Activated CD4-positive, alpha-beta T cell treated with anti-CD3 and anti-CD28 coated beads for 1 hour (primary cell): ENCODE measurements around the gene ATRIP.

Experiments
- DNase-seq: peaks from one replicate; pipeline ENCODE4 v3.0.0-alpha.2; 2020

ATRIP gene

GRCh38 chr3:48425281-48425812 lies 21.2 kb upstream of the ATRIP start:
- DNase-seq = no peak

- DNase-seq = no peak
Observed at GRCh38 chr3:48426401-48426909, 20.1 kb upstream of the ATRIP start.

GRCh38 chr3:48426944-48427629 lies 19.4 kb upstream of the ATRIP start:
- DNase-seq = no peak

GRCh38 chr3:48427630-48427962 lies 18.9 kb upstream of the ATRIP start:
- DNase-seq = no peak

- DNase-seq = no peak
Observed at GRCh38 chr3:48428088-48428571, 18.4 kb upstream of the ATRIP start.

DNA sequence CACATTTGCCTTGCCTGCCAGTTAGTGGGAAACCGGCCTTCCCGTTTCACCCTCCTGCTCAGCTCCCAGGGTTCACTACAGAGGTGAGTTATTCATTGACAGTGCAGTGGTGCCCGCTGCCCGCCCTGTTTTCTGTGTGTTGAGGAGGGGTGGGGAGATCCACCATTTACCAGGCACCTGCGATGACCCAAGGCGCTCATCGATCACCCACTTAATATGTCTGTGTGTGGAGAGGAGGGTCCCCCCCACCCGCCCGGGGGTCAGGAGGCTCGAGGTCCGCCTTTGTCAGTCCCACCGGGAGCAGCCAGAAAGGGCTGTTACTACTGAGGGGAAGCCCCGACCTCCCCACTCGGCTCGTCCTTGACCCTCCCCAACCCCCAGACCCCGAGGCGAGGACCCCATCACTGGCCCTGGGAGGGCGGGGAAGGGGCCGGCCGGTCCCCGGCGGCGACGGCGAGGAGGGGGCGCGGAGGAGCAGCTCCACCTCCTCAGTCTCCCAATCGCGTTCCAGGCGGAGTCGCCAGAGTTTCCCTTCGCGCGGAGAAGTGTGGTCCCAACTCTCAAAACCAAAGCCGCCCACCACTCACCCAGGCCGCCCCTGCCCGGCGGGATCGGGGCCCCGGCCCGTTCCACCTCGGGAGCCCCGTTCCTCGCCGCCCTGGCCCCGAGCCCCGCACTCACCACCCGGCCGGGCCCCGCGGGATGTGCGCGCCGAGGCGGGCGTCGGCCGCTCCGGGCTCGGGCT lies 17.8 kb upstream of the ATRIP start:
- DNase-seq = no peak

DNA sequence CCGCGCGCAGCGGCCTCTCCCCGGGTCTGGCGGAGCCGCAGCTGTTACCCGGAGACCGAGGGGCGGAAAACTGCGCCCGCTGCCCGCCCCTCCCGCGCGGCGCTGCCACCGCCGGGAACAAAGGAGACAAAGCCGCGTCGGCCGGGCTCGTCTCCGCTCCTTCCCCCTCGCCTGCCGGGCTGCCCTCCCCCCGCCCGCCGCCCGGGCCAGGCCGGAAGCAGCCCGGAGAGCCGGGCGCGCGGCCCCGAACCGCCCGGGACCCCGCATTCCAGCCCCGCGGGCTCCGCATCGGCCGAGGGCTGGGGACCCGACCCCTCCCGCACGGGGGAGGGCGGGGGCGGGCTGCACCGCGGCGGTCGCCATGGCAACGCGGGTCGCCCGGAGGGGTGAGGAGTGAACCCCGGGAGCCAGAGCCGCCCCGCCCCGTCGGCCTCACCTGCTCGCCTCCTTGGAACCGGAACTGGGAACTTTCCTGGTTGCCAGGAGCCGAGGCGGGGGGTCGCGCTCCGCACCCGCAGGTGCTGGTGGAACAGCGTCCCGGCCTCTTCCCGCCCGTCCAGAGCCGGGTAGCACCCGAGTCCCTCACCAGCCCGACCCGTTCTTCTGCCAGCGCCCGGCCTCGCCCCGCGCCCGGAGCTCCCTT lies 17.1 kb upstream of the ATRIP start:
- peak; percentile 58 for DNase-seq

- DNase-seq = no peak
Observed at GRCh38 chr3:48429960-48430707, 16.4 kb upstream of the ATRIP start, which contains the start of gene PLXNB1. TSS of gene PLXNB1 (minus strand) at chr3:48430086. CDS start at chr3:48424611, 5,475 bp downstream.

DNA sequence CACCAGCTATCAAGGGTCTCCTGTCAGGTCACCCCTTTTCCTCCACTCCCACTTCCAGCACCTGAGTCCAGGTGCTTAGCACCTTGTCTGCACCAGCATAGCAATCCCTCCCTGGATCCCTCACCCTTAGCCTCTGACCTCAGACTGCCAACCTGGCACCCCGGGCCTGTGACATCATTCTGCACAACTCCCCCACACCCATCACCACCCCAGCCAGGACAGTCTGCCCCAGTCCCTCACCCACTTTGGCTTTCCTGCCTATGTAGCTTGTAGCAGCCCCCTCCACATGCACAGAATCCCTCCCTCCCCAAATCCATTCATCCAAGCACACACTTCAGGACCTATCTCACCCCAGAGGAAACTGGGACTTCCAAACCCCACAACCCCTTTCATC lies 15.8 kb upstream of the ATRIP start:
- no peak for DNase-seq

DNA sequence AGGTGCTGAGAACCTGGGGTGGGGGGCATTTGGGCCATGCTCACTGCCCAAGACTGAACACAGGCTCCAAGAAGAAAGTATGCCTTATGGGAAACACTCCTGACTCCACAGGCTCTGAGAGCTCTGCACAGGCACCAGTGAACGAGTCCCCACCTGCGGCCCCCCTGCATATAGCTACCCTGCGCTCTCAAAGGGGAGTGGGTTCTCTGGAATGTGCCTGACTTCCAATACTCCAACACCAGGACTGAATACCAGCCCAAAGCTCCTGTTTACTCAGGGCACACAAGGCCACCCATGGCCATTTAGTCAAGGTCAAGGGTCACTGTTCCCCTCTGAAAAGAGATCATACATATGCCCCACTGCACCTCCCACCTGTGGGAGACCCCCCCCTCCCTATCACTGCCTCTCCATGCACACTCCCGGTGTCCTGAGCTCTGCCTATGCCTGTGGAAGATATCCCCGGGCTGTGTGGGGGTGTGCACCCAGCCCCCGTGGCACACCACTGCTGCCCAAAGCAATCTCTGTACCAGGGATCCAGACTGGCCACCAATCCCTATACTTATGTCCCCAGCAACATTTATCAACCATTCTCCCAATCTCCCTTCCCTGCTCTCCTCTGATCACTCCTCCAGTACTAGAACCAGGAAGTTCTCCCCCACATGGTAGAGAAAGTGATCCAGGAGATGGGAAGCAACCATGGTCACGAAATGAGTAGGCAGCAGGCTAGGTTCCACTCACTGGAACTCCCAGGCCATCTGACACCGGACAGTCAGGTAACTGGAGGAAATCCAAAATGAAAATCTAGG lies 15.1 kb upstream of the ATRIP start:
- no peak for DNase-seq

DNA sequence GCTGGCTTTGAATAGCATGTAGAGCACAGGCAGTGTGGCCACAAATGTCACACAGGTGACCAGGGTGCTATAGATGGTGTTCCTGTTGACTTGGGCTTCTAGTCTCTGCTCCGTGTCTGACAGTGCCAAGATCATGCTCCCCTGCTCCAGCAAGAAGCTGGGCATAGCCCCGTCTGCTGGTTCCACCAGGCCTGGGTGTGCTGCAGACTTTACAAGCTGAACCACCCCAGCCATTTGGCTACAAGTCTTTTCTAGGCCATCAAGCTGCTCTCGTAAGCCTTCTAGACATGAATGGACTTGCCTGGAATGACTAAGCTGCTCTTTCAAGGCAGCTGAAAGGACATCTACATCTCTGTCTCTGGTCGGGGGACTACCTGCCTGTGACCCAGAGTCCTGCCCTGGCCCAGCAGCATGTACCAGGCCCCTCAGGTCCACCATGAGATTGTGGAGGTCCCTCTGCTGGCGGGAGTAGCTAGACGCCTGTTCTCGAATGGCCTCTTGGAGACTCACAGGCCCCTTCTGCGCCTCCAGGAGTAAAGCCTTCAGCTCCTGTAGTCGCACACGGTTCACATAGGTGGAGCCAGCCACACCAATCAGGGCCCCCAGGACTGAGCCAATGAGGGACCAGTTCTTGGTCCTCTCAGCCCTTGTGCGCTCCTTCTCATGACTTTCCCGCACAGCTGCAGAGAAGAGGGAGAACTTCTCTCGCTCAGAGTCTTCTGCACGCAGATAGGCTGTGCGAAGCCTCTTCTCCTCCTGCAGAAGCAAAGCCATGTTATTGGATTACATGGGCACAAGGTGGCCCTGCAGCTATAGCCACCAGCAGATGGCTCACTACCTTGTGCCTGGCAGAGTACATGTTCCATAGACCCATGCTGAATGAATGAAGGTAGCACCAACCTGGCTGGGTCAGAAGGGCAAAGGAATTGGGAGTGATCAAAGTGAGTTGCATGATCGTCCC lies 13.8 kb upstream of the ATRIP start:
- DNase-seq = no peak

DNA sequence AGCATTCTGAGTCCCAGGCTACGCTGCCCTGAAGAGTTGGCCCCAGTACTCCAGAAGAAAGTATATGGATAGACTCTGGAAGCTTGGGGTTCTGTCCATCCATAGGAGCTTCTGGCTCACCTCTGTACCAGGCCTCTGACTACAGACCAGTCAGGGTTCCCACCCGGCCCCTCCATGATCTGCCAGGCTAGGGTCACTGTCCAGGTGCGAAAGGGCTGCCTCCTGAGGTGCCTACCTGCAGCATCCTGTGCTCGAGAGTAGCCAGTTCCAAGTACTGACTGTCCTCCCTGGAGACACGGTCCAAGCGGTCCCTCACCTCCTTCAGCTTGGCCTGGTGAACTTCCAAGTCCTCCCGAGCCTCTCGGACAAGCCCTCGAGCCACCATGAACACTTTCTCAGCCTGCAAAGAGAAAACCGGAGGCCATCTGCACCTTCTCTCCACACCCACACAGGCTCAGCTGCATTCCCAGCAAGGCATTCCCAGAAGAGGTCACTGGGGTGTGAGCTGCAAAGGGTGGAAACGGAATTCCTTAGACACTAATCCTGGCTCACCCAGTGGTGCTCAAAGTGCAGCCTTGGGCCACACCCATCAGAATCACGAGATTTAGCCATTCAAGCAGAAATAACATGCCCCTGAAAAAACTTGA lies 12.9 kb upstream of the ATRIP start:
- DNase-seq = no peak

GRCh38 chr3:48434591-48435222 lies 11.8 kb upstream of the ATRIP start:
- DNase-seq = no peak

- no peak for DNase-seq
Observed at GRCh38 chr3:48435223-48435595, 11.3 kb upstream of the ATRIP start.

DNA sequence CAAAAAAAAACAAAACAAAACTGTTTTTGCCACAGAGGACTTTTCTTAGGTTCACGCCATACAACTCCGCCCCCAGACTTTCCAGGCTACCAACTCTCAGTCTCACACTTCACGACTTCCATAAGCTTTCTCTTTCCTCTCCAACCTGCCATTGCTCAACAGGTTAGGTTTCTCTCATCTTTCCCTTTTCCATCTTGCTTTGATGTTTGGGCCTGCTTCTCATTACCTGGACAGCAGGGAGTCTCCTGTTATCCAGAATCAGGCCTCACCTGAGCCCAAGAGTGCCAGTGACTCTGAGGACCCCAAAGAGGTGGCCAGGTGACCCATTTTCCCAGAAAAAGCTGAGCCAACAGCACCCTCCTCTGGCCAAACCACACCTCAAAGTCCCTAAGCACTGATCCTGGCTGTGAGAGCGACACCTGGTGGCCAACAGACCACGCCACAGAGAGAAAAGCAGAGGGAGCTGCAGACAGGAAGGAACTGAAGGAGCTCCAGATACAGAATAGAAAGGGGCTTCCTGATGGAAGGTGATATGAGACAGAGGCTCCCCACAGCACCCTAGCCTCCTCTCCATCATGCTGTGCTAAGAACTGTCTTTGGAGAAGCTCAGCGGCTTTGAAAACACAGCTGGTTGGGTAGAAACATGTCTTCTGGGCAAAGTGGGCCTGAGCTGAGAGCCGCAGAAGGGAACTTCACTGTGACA lies 10.6 kb upstream of the ATRIP start:
- peak; percentile 79 for DNase-seq

DNA sequence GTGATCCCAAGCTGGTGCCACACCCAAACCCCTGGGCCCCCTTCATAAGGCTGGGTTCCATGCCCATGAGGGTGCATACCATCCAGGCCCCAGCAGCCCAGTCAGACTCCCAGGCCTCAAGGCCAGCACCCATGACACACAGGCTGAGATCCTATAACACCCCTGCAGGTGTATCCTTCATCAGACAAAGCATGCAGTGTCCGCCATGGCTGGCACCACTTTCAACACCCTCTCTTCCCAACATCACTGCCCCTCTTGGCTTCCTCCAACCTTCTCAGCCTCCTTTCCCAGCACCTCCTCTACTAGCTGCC lies 10.1 kb upstream of the ATRIP start:
- DNase-seq = no peak

- DNase-seq = no peak
Observed at GRCh38 chr3:48436855-48437254, 9.7 kb upstream of the ATRIP start.

GRCh38 chr3:48437812-48438211 lies 8.7 kb upstream of the ATRIP start:
- DNase-seq = no peak
